Panc1 (cell line): Measurements from ENCODE around the gene SMIM5. TPM values are rescaled to one million over a fixed set of nuclear protein-coding genes. Genes with fewer than 3 reads are reported as not detected.
A peak's percentile ranks its signal among the peaks of the same experiment; 100 is the strongest.

Experiments used
- ATAC-seq: fragments of 200-7000 bp; cut with Tn5 transposase; 2 replicates; pipeline ENCODE4 v1.9.1; 2020; ENCODE audit warnings: mild to moderate bottlenecking, moderate library complexity
- BruUV-seq: library from RNA; stranded (reverse); fragments of 400-500 nt; replicated peaks from 2 replicates; lab custom pipeline; 2021; lab: Mats Ljungman, UMichigan
- CTCF ChIA-PET: fragments of 300-600 bp; sonication (Branson Sonifier 250); formaldehyde crosslinking; loops from one replicate; lab custom pipeline; 2022; ENCODE audit warnings: antibody characterized with exemption; lab: Charles Lee
- POLR2A ChIA-PET: fragments of 300-600 bp; sonication (Branson Sonifier 250); formaldehyde crosslinking; loops from one replicate; lab custom pipeline; 2022; ENCODE audit warnings: antibody characterized with exemption; lab: Charles Lee
- DNase-seq: peaks from one replicate; pipeline ENCODE4 v3.0.0-alpha.2; 2010; ENCODE audit warnings: low read depth, low spot score
- H3K27ac ChIP-seq: 2 replicates; pipeline ENCODE4 v1.5.1; 2011; ENCODE audit warnings: mild to moderate bottlenecking, low read length, inconsistent platforms
- H3K27me3 ChIP-seq: fragments of 200-500 bp; sonication (Bioruptor generic); 2 replicates; pipeline ENCODE4 v1.6.0; 2014; ENCODE audit warnings: low read length, inconsistent platforms; ENCODE audit not compliant: control insufficient read depth, insufficient read depth
- H3K36me3 ChIP-seq: fragments of 200-500 bp; sonication (Bioruptor generic); 2 replicates; pipeline ENCODE4 v1.5.1; 2014; ENCODE audit warnings: inconsistent platforms, mild to moderate bottlenecking, low read length, moderate library complexity; ENCODE audit not compliant: control insufficient read depth, insufficient read depth
- H3K4me1 ChIP-seq: 2 replicates; pipeline ENCODE4 v1.5.1; 2011; ENCODE audit warnings: inconsistent platforms, mild to moderate bottlenecking, low read length, moderate library complexity; ENCODE audit not compliant: control insufficient read depth, insufficient read depth
- H3K4me3 ChIP-seq, 2 experiments: 2 replicates each; pipeline ENCODE4 v1.5.1; 2011 to 2012; ENCODE audit warnings: low read depth in 2 of 2, low read length in 2 of 2, mild to moderate bottlenecking in 2 of 2, inconsistent platforms in 1 of 2, moderate library complexity in 1 of 2
- H3K9me3 ChIP-seq: fragments of 200-500 bp; sonication (Bioruptor generic); 2 replicates; pipeline ENCODE4 v1.5.1; 2014; ENCODE audit warnings: low read depth, mild to moderate bottlenecking, inconsistent platforms, low read length, moderate library complexity; ENCODE audit not compliant: control insufficient read depth, insufficient read depth
- CTCF ChIP-seq: fragments of 450-650 bp; IDR thresholded peaks from 2 replicates; pipeline ENCODE4 v1.5.1; 2017; ENCODE audit warnings: mild to moderate bottlenecking
- POLR2AphosphoS5 ChIP-seq: IDR thresholded peaks from 2 replicates; pipeline ENCODE4 v1.6.1; 2012; ENCODE audit warnings: mild to moderate bottlenecking, low read depth, low read length, moderate library complexity
- REST ChIP-seq, 2 experiments: IDR thresholded peaks; 2 replicates each; pipeline ENCODE4 v1.6.1; 2011 to 2012; ENCODE audit warnings: low read depth in 2 of 2, control low read depth in 1 of 2, low read length in 1 of 2, mild to moderate bottlenecking in 1 of 2, moderate library complexity in 1 of 2; ENCODE audit not compliant: insufficient read depth in 1 of 2
- SIN3A ChIP-seq: IDR thresholded peaks from 2 replicates; pipeline ENCODE4 v1.6.1; 2012; ENCODE audit warnings: low read depth, mild to moderate bottlenecking, low read length, moderate library complexity, borderline replicate concordance; ENCODE audit not compliant: insufficient read depth
- TCF7L2 ChIP-seq: IDR thresholded peaks from 2 replicates; pipeline ENCODE4 v1.6.1; 2011; ENCODE audit warnings: mild to moderate bottlenecking, low read depth, low read length, inconsistent platforms
- in situ Hi-C: cut with HindIII; loops from 2 replicates; pipeline ENCODE4 v1.10.0; 2016; ENCODE audit warnings: low sequenced_read_pairs, low pct_unique_long_range_greater_than_20kb
- intact Hi-C: fragments of 100-400 bp; cut with micrococcal nuclease; formaldehyde crosslinking; loops from one replicate; pipeline ENCODE4 v1.10.0; 2022; ENCODE audit not compliant: unreplicated experiment
- total RNA-seq: library from RNA; stranded (reverse); gene quantifications from one replicate; pipeline ENCODE4 v1.2.1, GENCODE V29; 2021; ENCODE audit not compliant: unreplicated experiment

Gene SMIM5
- total RNA-seq, 1 experiment from 2014 or later, result 0.10 TPM

- Histone ChIP-seq H3K27ac (no peak overlapping the region), H3K27me3 (no peaks in the 10 kb centered on the region), H3K4me3 (no peak overlapping the region), H3K9me3 (no peaks in the 10 kb centered on the region), H3K4me1 (no peaks in the 10 kb centered on the region), H3K36me3 (no peaks in the 10 kb centered on the region)
- CTCF ChIA-PET, result interaction anchor here (0.7 to 2.3 kb wide), 4 partner anchors 13 to 110 kb away, joined by 3 to 12 read pairs (median 4); partner anchors contain the start of gene SMIM5
- POLR2A ChIA-PET, result no interaction called here
- in situ Hi-C loops, result no loop called here
- BruUV-seq, result no TSS peak
- no peak for DNase-seq
- TF ChIP-seq TCF7L2, result no peak
- no peak for TF ChIP-seq CTCF
- TF ChIP-seq POLR2AphosphoS5, result no peak
- no peak for TF ChIP-seq SIN3A
- no peak for TF ChIP-seq REST (IDR thresholded peaks at IDR 0.05; ENCODE audit: insufficient read depth in 1 of 2, low read depth in 2 of 2, low read length in 1 of 2)
- intact Hi-C loops, result no loop called here
- no peak for ATAC-seq
Measured at GRCh38 chr17:75614556-75615270, 18.5 kb upstream of the SMIM5 start.

GRCh38 chr17:75615301-75615700, 17.9 kb upstream of the SMIM5 start:
- ATAC-seq (peak; percentile 50), DNase-seq (no peak)
- no TSS peak for BruUV-seq
- H3K4me3 ChIP-seq, result no peak overlapping the region
- H3K9me3 ChIP-seq, result no peaks in the 10 kb centered on the region
- peak; percentile 64 for TF ChIP-seq CTCF
- TF ChIP-seq SIN3A, result no peak
- no peaks in the 10 kb centered on the region for H3K4me1 ChIP-seq
- no peaks in the 10 kb centered on the region for H3K27me3 ChIP-seq
- H3K36me3 ChIP-seq, result no peaks in the 10 kb centered on the region
- no peak overlapping the region for H3K27ac ChIP-seq
- ChIA-PET CTCF (interaction anchor here (0.7 to 0.8 kb wide), 2 partner anchors 18 to 110 kb away, joined by 3 read pairs; partner anchors contain the start of gene SMIM5), POLR2A (no interaction called here)
- intact Hi-C loops, result no loop called here
- in situ Hi-C loops, result no loop called here
